ENCODE measurements around the gene PID1.

The PID1 gene

DNA sequence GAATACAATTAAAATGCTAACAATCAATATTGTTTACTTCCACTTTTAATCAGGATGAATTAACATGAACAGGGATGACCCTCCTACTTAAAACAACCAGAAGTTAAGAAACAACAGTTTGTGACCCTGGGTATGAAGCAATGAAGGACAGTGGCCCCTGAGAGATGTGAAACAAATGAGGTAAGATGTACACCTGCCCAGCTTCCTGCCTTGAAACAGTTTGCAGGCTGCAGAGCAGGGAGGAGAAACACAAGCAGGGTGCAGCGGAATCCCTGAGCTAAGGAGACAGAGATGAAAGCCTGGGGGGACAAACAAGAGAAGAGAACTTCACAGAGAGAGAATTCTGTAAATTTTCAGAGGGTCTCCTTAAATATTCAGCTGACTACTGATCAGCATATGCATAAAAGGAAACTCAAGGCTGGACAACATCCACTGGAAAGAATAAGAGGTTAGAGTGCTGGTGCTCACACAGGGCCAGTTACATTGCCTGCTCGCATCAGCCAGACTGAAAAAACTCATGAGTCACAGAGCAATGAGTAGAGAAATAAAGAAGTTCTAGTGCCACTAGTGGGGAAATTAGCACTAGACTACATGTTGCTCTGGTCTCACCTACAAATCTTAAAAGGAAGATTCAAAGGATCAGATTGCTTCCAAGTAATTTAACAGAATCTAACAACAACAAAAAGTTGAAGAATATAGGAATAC, 106.4 kb downstream of the PID1 start:
- peak; percentile 30 for DNase-seq (ENCODE audit: low read depth, low spot score)

- DNase-seq (ENCODE audit: low read depth, low spot score) = no peak
These were observed 107.2 kb downstream of the PID1 start for GRCh38 chr2:229163893-229164292.

GRCh38 chr2:229162015-229162414, 109.1 kb downstream of the PID1 start:
- no peak for DNase-seq (ENCODE audit: low read depth, low spot score)

- no peak for DNase-seq (ENCODE audit: low read depth, low spot score)
These were observed 110.1 kb downstream of the PID1 start for GRCh38 chr2:229160984-229161383.

- no peak for DNase-seq (ENCODE audit: low read depth, low spot score)
These were observed 110.9 kb downstream of the PID1 start for GRCh38 chr2:229160180-229160579.

DNA sequence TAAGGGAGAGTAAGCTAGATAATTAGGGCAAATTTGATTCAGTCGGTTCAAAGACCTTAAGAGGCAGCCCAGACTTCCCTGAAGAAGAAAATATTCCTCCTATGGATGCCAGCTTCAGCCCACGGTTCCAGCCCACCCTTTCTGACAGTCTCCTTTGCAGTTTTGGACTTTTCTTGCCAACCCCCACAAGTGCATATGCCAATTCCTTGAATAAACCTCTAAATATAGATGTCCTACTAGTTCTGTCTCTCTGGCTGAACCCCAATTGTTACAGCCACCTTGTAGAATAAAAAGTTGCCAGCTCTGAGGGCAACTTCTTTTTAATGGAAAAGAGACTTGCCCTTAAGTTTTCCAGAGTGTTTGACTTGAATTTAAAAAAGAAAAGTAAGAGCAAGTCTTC, 111.7 kb downstream of the PID1 start:
- DNase-seq (ENCODE audit: low read depth, low spot score) = no peak

DNA sequence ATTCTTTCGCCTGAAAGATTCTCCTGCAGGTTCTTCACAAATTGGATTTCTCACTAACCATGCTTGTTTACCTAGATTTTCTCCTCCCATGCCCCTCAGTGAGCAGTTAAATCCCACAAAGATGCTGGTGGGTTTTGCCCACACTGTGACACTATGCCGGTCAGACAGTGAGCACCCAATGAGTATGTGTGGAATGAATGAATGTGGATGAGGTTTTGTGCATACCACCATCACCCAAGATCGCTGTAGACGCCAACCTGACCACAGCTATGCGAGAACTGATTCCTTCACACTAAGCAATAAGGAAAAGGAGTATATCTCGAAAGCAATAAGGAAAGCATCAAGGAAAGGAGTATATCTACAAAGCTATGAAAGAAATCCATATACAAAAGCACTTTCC, 116.7 kb downstream of the PID1 start:
- DNase-seq (ENCODE audit: low read depth, low spot score) = peak; percentile 94

GRCh38 chr2:229153951-229154350, 117.1 kb downstream of the PID1 start:
- no peak for DNase-seq (ENCODE audit: low read depth, low spot score)

- DNase-seq (ENCODE audit: low read depth, low spot score) = peak; percentile 29
These were observed 117.8 kb downstream of the PID1 start for GRCh38 chr2:229153267-229153666.

DNA sequence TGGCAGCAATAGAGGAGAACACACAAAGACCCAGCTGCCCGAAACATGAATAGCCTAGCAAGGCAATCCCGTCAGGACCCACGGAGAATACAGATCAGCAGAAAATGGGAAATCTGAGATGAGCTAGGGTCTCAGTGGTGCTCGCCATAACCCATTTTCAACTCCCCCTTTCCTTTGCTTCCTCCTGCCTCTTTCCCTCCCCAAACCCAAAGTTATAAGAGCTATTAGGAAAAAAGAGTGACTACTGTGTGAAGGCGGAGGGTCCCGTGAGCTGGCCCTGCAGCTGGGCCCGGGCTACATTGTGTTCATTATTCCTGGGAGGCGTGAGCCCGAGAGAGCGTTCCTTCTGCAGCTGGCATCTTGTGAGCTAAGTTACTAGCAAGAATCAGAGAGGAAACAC, 118.4 kb downstream of the PID1 start:
- no peak for DNase-seq (ENCODE audit: low read depth, low spot score)

- DNase-seq (ENCODE audit: low read depth, low spot score) = no peak
These were observed 120.8 kb downstream of the PID1 start for GRCh38 chr2:229150317-229150716.

DNA sequence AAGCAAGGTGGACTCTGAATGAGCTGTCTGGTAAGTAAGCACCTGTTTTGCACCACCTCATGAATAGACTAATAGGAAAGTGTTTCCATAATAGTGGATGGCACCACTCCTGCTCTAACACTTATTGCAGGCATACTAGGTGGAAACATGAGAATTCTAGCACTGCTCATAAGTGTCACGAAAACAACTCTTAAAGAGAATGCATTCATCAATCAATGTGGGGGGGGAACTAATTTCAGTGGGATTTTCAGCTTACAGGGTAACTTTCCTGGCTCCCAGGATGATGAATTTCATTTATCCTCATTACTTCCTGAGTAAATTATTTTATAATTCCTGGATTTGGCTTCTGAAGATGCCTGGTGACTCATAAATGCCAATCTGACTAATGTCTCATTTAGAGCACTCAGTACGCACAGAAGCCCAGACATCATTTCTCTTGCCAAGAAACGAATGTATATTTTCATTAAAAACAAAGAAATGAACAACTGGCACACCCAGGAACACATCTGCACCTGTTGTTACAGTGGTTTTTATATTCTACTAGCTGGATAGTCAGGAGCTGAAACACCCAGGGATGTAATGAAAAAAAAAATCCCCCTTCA, 129.6 kb downstream of the PID1 start:
- peak; percentile 57 for DNase-seq (ENCODE audit: low read depth, low spot score)

DNA sequence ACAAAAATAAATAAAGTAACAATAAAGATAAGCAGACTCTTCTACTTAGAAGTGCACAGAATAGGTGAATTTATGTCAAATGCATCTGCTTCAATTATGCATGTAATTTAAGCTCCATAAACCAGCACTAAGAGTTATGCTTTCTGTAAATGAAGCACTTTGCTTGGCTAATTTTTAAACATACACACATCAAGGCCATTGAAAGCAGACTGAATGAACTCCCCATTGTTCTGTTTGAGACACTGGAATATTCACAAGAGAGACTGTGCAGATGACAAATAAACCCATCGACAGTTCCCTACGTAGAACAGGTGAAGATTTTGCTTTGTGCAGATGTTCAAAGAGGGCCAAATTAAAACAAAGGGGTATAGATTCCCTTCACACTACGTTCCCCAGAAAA, 133.4 kb downstream of the PID1 start:
- DNase-seq (ENCODE audit: low read depth, low spot score) = no peak

DNA sequence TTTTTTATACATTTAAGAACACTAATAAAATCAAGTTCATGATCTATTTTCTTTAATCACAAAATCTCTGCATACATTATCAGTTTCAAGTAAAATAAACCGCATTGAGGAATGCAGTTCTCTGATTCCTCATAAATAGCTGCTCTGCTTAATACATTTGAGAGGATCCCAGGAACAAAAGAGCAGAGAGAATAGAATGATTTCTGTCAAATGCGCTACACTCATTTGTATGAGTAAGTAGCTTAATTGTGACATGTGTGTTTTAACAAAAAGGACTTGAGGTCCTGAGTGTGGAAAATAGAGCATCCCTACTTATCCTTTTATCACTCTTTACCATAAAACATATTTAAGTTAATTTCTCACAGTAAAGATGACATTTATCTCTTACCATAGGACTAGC, 134.0 kb downstream of the PID1 start:
- DNase-seq (ENCODE audit: low read depth, low spot score) = no peak

GRCh38 chr2:229133155-229133772, 137.8 kb downstream of the PID1 start:
- DNase-seq (ENCODE audit: low read depth, low spot score) = peak; percentile 68

DNA sequence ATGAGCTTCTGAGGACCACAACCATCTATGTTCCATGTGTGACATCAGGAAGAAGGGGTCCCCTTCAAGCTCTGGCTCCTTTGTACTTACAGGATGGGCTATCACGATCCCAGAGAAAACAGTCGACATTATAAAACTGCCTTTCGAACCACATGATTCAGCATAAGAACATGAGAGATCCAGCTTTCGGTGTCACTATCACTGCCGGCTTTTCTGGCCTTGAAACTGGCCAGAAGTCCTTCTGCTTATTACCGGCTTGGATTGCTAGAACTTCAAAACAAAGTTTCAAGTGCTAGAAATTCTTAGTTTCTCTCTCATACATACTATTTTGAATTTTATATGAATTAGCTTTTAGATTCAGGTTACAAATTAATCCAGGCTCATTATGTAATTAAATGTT, 138.9 kb downstream of the PID1 start:
- DNase-seq (ENCODE audit: low read depth, low spot score) = no peak

DNA sequence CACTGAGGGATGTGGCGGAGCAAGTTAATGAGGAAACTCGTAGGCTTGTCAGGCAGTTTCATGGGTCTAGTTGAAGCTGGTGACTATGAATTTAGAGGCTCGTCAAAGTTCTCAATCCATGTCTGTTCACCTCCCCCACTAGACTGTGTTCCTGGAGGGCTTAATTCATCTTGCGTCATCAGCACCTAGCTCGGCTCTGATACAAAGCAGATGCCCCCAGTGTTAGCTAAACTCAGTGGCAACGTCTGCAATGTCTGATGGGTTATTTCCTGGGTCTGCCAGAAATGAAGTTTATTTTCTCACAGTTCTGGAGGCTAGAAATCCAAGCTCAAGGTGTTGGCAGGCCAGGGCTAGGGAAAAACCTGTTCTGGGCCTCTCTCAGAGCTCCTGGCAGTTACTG, 140.6 kb downstream of the PID1 start:
- no peak for DNase-seq (ENCODE audit: low read depth, low spot score)

DNA sequence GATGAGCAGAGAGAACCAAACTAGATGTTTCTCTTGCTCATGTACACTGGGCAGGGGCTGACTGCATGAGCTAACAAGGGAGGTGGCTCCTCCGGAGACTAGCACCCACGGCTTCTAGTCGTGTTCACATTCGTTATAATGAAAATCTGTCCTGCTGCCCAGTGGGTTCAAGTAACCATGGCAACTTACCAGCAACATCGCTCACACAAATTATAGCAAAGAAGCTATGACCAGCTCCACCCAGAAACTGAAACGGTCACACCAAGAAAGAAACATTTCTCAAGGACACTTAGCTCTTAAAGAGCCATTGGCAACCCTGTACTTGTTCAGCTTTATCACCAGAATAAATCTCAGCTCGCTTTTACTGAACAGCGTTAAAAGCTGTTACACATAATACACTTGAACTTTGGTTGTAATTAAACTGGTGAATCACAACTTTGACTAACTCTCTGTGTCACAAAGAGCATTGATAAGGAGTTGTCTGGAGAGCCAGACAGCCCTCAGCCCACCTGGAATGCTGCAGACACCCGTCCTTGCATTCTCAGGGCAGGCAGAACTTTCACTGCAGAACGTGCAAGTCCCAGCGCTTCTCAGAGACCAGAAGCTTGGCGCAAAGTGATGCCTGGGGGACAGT, 141.2 kb downstream of the PID1 start:
- DNase-seq (ENCODE audit: low read depth, low spot score) = peak; percentile 44

DNA sequence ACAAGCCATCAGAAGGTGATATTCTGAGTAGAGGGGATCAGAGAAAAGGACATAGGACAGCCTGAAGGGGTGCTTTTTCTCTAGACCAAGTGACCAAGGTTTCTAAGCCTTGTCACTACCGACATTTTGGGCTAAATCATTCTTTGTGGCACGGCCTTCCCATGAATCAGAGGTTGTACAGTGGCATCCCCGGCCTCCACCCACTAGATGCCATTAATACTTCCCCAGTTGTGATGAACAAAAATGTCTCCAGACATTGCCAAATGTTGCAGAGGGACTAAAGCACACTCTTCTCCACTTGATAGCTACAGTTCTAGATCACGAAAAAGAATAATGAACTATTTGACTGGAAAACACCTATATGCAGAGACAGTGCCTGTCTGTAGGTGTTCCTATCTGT, 143.6 kb downstream of the PID1 start:
- DNase-seq (ENCODE audit: low read depth, low spot score) = no peak

- DNase-seq (ENCODE audit: low read depth, low spot score) = no peak
These were observed 145.0 kb downstream of the PID1 start for GRCh38 chr2:229126066-229126465.

DNA sequence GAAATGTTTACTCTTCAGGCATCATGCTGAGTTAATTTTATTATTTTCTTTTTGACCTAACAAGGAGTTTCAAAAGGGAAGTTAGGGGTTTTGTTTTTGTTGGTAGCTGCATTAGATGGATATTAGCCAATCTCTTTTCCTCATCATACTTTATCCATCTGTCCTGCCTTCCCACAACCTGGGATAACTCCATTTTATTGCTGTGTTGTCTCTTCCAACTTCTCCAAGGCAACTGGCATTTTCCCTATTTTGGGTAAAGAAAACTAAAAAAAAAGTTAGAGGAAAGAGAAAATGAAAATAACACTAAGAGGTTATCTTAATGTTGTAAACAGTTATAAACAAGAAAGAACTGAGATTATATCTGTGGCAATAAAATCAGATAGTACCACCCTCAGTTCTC, 147.0 kb downstream of the PID1 start:
- DNase-seq (ENCODE audit: low read depth, low spot score) = no peak

GRCh38 chr2:229118927-229119326, 152.2 kb downstream of the PID1 start:
- DNase-seq (ENCODE audit: low read depth, low spot score) = no peak

DNA sequence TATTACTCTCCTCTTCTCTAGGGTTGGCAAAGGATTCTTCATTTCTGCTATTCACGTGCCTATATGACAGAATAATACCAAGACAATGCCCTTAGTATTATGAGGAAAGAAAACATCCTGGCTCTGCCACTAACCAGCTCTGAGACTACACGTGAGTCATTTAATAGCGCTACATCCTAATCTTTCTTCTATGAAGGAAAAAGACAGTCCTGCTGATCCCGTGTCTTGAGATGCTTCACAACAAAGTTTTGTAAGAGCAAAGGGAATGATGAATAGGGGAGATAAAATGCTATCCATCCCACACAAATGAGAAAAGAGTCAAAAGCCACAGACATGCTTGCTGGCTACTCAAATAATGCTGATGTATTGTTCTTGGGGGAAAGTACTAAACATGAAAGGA, 152.8 kb downstream of the PID1 start:
- DNase-seq (ENCODE audit: low read depth, low spot score) = no peak

Measured in astrocyte of the hippocampus (primary cell).